HEK293 (cell line): ENCODE data around the gene ZKSCAN8.

Experiments
- FEZF1 ChIP-seq: fragments of 450-650 bp; formaldehyde crosslinking; IDR thresholded peaks from 2 replicates; pipeline ENCODE4 v1.5.1; 2016; ENCODE audit warnings: missing biosample characterization, missing genetic modification characterization
- HOXD13 ChIP-seq: sonication (generic); formaldehyde crosslinking; IDR thresholded peaks from 2 replicates; pipeline ENCODE4 v1.8.0; 2022; ENCODE audit warnings: missing genetic modification reagents, borderline replicate concordance
- KLF8 ChIP-seq: fragments of 450-650 bp; formaldehyde crosslinking; IDR thresholded peaks from 2 replicates; pipeline ENCODE4 v1.5.1; 2016; ENCODE audit warnings: missing biosample characterization, missing genetic modification characterization
- MZF1 ChIP-seq: fragments of 450-650 bp; formaldehyde crosslinking; IDR thresholded peaks from 2 replicates; pipeline ENCODE4 v1.5.1; 2017; ENCODE audit warnings: missing biosample characterization, missing genetic modification characterization, borderline replicate concordance
- OSR2 ChIP-seq: fragments of 450-650 bp; formaldehyde crosslinking; IDR thresholded peaks from 2 replicates; pipeline ENCODE4 v1.5.1; 2016; ENCODE audit warnings: missing biosample characterization, missing genetic modification characterization
- PRDM2 ChIP-seq: fragments of 450-650 bp; formaldehyde crosslinking; IDR thresholded peaks from 2 replicates; pipeline ENCODE4 v1.5.1; 2016; ENCODE audit warnings: missing biosample characterization, missing genetic modification characterization, borderline replicate concordance
- PRDM6 ChIP-seq: fragments of 450-650 bp; formaldehyde crosslinking; IDR thresholded peaks from 2 replicates; pipeline ENCODE4 v1.5.1; 2017; ENCODE audit warnings: missing biosample characterization, missing genetic modification characterization
- SCRT2 ChIP-seq: fragments of 450-650 bp; formaldehyde crosslinking; IDR thresholded peaks from 2 replicates; pipeline ENCODE4 v1.5.1; 2016; ENCODE audit warnings: missing biosample characterization, missing genetic modification characterization
- ZBTB8A ChIP-seq: fragments of 450-650 bp; formaldehyde crosslinking; IDR thresholded peaks from 2 replicates; pipeline ENCODE4 v1.5.1; 2016; ENCODE audit warnings: missing biosample characterization, missing genetic modification characterization
- ZNF146 ChIP-seq: fragments of 450-650 bp; formaldehyde crosslinking; IDR thresholded peaks from 2 replicates; pipeline ENCODE4 v1.5.1; 2016; ENCODE audit warnings: missing biosample characterization, missing genetic modification characterization
- ZNF155 ChIP-seq: fragments of 450-650 bp; formaldehyde crosslinking; IDR thresholded peaks from 2 replicates; pipeline ENCODE4 v1.5.1; 2016; ENCODE audit warnings: missing biosample characterization, missing genetic modification characterization
- ZNF19 ChIP-seq: fragments of 450-650 bp; formaldehyde crosslinking; IDR thresholded peaks from 2 replicates; pipeline ENCODE4; 2016; ENCODE audit warnings: missing biosample characterization, missing genetic modification characterization, low read depth
- ZNF280D ChIP-seq: fragments of 450-650 bp; formaldehyde crosslinking; IDR thresholded peaks from 2 replicates; pipeline ENCODE4 v1.5.1; 2016; ENCODE audit warnings: missing biosample characterization, missing genetic modification characterization
- ZNF292 ChIP-seq: fragments of 450-650 bp; formaldehyde crosslinking; IDR thresholded peaks from 2 replicates; pipeline ENCODE4 v1.5.1; 2016; ENCODE audit warnings: low read depth, missing biosample characterization, missing genetic modification characterization, borderline replicate concordance
- ZNF362 ChIP-seq: fragments of 450-650 bp; formaldehyde crosslinking; IDR thresholded peaks from 2 replicates; pipeline ENCODE4 v1.5.1; 2016; ENCODE audit warnings: missing biosample characterization, missing genetic modification characterization
- ZNF518A ChIP-seq: fragments of 450-650 bp; formaldehyde crosslinking; conservative IDR thresholded peaks from 2 replicates; pipeline ENCODE4 v1.5.1; 2016; ENCODE audit warnings: low read depth, missing biosample characterization, missing genetic modification characterization
- ZNF571 ChIP-seq: fragments of 450-650 bp; formaldehyde crosslinking; IDR thresholded peaks from 2 replicates; pipeline ENCODE4 v1.5.0; 2017; ENCODE audit warnings: missing biosample characterization, missing genetic modification characterization
- ZNF623 ChIP-seq: fragments of 450-650 bp; formaldehyde crosslinking; IDR thresholded peaks from 2 replicates; pipeline ENCODE4 v1.5.1; 2016; ENCODE audit warnings: missing biosample characterization, missing genetic modification characterization
- ZNF624 ChIP-seq: fragments of 450-650 bp; formaldehyde crosslinking; IDR thresholded peaks from 2 replicates; pipeline ENCODE4 v1.5.1; 2017; ENCODE audit warnings: missing biosample characterization, missing genetic modification characterization
- ZNF704 ChIP-seq: fragments of 450-650 bp; formaldehyde crosslinking; IDR thresholded peaks from 2 replicates; pipeline ENCODE4 v1.5.1; 2016; ENCODE audit warnings: missing biosample characterization, missing genetic modification characterization
- ZSCAN23 ChIP-seq: fragments of 450-650 bp; formaldehyde crosslinking; IDR thresholded peaks from 2 replicates; pipeline ENCODE4 v1.5.1; 2016; ENCODE audit warnings: missing biosample characterization, missing genetic modification characterization

ZKSCAN8 gene

GRCh38 chr6:28104392-28105244 is 37.1 kb upstream of the ZKSCAN8 start (continued):
- TF ChIP-seq PRDM6 (no peak), FEZF1 (tag by site-specific recombination) (peak; percentile 36), ZSCAN23 (tag by site-specific recombination) (no peak), HOXD13 (CRISPR knock-in tag) (no peak), ZNF280D (tag by site-specific recombination) (no peak), ZNF624 (no peak), ZNF623 (tag by site-specific recombination) (no peak), KLF8 (tag by site-specific recombination) (peak; percentile 38; the same call in 1 of the 2 replicates), OSR2 (tag by site-specific recombination) (no peak), MZF1 (tag by site-specific recombination) (no peak), ZNF146 (peak; percentile 9; the same call in 1 of the 2 replicates), ZNF518A (tag by site-specific recombination) (peak; percentile 80), PRDM2 (tag by site-specific recombination) (no peak), ZBTB8A (tag by site-specific recombination) (peak; percentile 77), ZNF362 (no peak), ZNF292 (tag by site-specific recombination) (no peak), ZNF571 (tag by site-specific recombination) (no peak), ZNF704 (tag by site-specific recombination) (no peak), ZNF155 (no peak), SCRT2 (tag by site-specific recombination) (no peak), ZNF19 (tag by site-specific recombination) (no peak)
